GM12878 (cell line): ENCODE measurements around the gene ZNF423. TPM values are rescaled to one million over a fixed set of nuclear protein-coding genes. Genes with fewer than 3 reads are reported as not detected.

ENCODE experiments used
- ATAC-seq: fragments of 200-7000 bp; cut with Tn5 transposase; 3 replicates; pipeline ENCODE4 v1.9.1; 2020; ENCODE audit warnings: mild to moderate bottlenecking, moderate library complexity
- BruUV-seq: library from RNA; stranded (reverse); fragments of 400-500 nt; replicated peaks from 2 replicates; lab custom pipeline; 2021; lab: Mats Ljungman, UMichigan
- CTCF ChIA-PET: fragments of 300-600 bp; sonication (Branson Sonifier 250); formaldehyde crosslinking; extraction: SDS; loops from one replicate; lab custom pipeline; 2021; ENCODE audit warnings: inconsistent platforms; lab: Yijun Ruan, JAX
- POLR2A ChIA-PET: fragments of 350-600 bp; formaldehyde crosslinking; extraction: SDS; loops from one replicate; lab custom pipeline; 2021; ENCODE audit warnings: inconsistent platforms; lab: Charles Lee
- RAD21 ChIA-PET: fragments of 300-600 bp; sonication (Branson Sonifier 250); formaldehyde crosslinking; loops from one replicate; lab custom pipeline; 2023; ENCODE audit warnings: antibody characterized with exemption; ENCODE audit not compliant: unreplicated experiment; lab: Charles Lee
- SMC1A ChIA-PET: fragments of 300-600 bp; sonication (Branson Sonifier 250); formaldehyde crosslinking; loops from one replicate; lab custom pipeline; 2023; ENCODE audit not compliant: unreplicated experiment, uncharacterized antibody; lab: Charles Lee
- DNase-seq: peaks from one replicate; pipeline ENCODE4 v3.0.0-alpha.2; 2011; ENCODE audit warnings: low read depth, low spot score
- FAIRE-seq: peaks from 3 replicates; lab custom pipeline; 2011; peaks lifted over from hg19 to GRCh38; lab: Jason Lieb, UNC
- H2AFZ ChIP-seq: 2 replicates; pipeline ENCODE4 v1.6.0; 2011; ENCODE audit warnings: low read depth, low read length, control low read depth; ENCODE audit not compliant: control insufficient read depth
- H3K27ac ChIP-seq: 2 replicates; pipeline ENCODE4 v1.5.1; 2011; ENCODE audit warnings: control low read depth; ENCODE audit not compliant: control insufficient read depth, insufficient read depth
- H3K27me3 ChIP-seq, 2 experiments: replicated peaks in 1 of 2; 2 replicates each; pipeline versions ENCODE4 v1.6.0 to v1.6.1; 2011; ENCODE audit warnings: low read length in 1 of 2; ENCODE audit not compliant: control insufficient read depth in 2 of 2, insufficient read depth in 2 of 2
- H3K36me3 ChIP-seq, 2 experiments: 2 replicates each; pipeline ENCODE4 v1.5.1; 2011; ENCODE audit warnings: low read length in 1 of 2; ENCODE audit not compliant: control insufficient read depth in 2 of 2, insufficient read depth in 2 of 2
- H3K4me1 ChIP-seq: 2 replicates; pipeline ENCODE4 v1.6.1; 2011; ENCODE audit warnings: mild to moderate bottlenecking, low read length, moderate library complexity, mixed read lengths; ENCODE audit not compliant: control insufficient read depth, insufficient read depth
- H3K4me2 ChIP-seq: 2 replicates; pipeline ENCODE4 v1.6.0; 2011; ENCODE audit warnings: control low read depth; ENCODE audit not compliant: control insufficient read depth, insufficient read depth
- H3K4me3 ChIP-seq: fragments of 200-600 bp; sonication (generic); 2 replicates; pipeline ENCODE4 v1.5.1; 2016
- H3K79me2 ChIP-seq: 2 replicates; pipeline ENCODE4 v1.6.0; 2011; ENCODE audit warnings: low read length; ENCODE audit not compliant: control insufficient read depth, insufficient read depth
- H3K9ac ChIP-seq: 2 replicates; pipeline ENCODE4 v1.8.0; 2011; ENCODE audit warnings: low read length, control low read depth, mixed read lengths; ENCODE audit not compliant: control insufficient read depth, insufficient read depth
- H3K9me3 ChIP-seq: replicated peaks from 3 replicates; pipeline ENCODE4 v1.5.1; 2011; ENCODE audit warnings: mild to moderate bottlenecking, low read length; ENCODE audit not compliant: control insufficient read depth, insufficient read depth
- H4K20me1 ChIP-seq: 2 replicates; pipeline ENCODE4 v1.6.0; 2011; ENCODE audit not compliant: control insufficient read depth, insufficient read depth
- CEBPB ChIP-seq, 2 experiments: fragments of 150-350 bp in 1 of 2; IDR thresholded peaks; 2 replicates each; pipeline ENCODE4 v1.6.1; 2012 to 2014; ENCODE audit warnings: low read depth in 2 of 2, low read length in 2 of 2, borderline replicate concordance in 1 of 2, inconsistent platforms in 1 of 2
- CUX1 ChIP-seq: IDR thresholded peaks from 2 replicates; pipeline ENCODE4 v1.6.1; 2012; ENCODE audit warnings: improper control_type of control experiment, low read depth, low read length; ENCODE audit not compliant: insufficient replicate concordance
- FOS ChIP-seq: IDR thresholded peaks from 3 replicates; pipeline ENCODE4 v1.6.1; 2011; ENCODE audit warnings: borderline replicate concordance; ENCODE audit not compliant: insufficient read length; ENCODE audit errors: extremely low read depth
- GABPA ChIP-seq: IDR thresholded peaks from 2 replicates; pipeline ENCODE4 v1.6.1; 2014; ENCODE audit warnings: antibody characterized with exemption, low read depth, mild to moderate bottlenecking, inconsistent platforms
- IRF4 ChIP-seq: IDR thresholded peaks from 2 replicates; pipeline ENCODE4 v1.6.1; 2011; ENCODE audit warnings: low read depth, low read length
- MTA3 ChIP-seq: IDR thresholded peaks from 2 replicates; pipeline ENCODE4 v1.6.1; 2012; ENCODE audit warnings: low read length, inconsistent platforms, borderline replicate concordance
- MYB ChIP-seq: fragments of 150-350 bp; IDR thresholded peaks from 2 replicates; pipeline ENCODE4 v1.6.1; 2014; ENCODE audit warnings: mild to moderate bottlenecking, low read depth, low read length, borderline replicate concordance
- POU2F2 ChIP-seq: IDR thresholded peaks from 3 replicates; pipeline ENCODE4 v1.6.1; 2011; ENCODE audit warnings: low read depth, mild to moderate bottlenecking, low read length, borderline replicate concordance
- SIN3A ChIP-seq: IDR thresholded peaks from 2 replicates; pipeline ENCODE4 v1.6.1; 2012; ENCODE audit warnings: low read depth, low read length, improper control_type of control experiment
- SRF ChIP-seq, 2 experiments: IDR thresholded peaks; 2 replicates each; pipeline ENCODE4 v1.6.1; 2011; ENCODE audit warnings: low read depth in 2 of 2, low read length in 2 of 2, mild to moderate bottlenecking in 1 of 2, moderate library complexity in 1 of 2
- YBX1 ChIP-seq: fragments of 450-650 bp; IDR thresholded peaks from 2 replicates; pipeline ENCODE4 v1.6.1; 2016; ENCODE audit warnings: antibody characterized with exemption
- YY1 ChIP-seq: IDR thresholded peaks from 2 replicates; pipeline ENCODE4 v1.6.1; 2011; ENCODE audit warnings: low read depth, mild to moderate bottlenecking, low read length
- ZBED1 ChIP-seq: IDR thresholded peaks from 2 replicates; pipeline ENCODE4 v1.6.1; 2016; ENCODE audit warnings: borderline replicate concordance
- ZBTB33 ChIP-seq: fragments of 450-650 bp; IDR thresholded peaks from 2 replicates; pipeline ENCODE4 v1.6.1; 2017; ENCODE audit warnings: mild to moderate bottlenecking
- ZNF24 ChIP-seq: fragments of 450-650 bp; IDR thresholded peaks from 2 replicates; pipeline ENCODE4 v1.6.1; 2017; ENCODE audit warnings: antibody characterized with exemption, mild to moderate bottlenecking
- WGBS: methylation state at CpG from one replicate; pipeline ENCODE4 v1.1.6; 2016; ENCODE audit warnings: low lambda C conversion rate; ENCODE audit not compliant: insufficient replicate concordance, insufficient coverage; ENCODE audit errors: missing lambda C conversion rate; 5-methylcytosine and 5-hydroxymethylcytosine counted together
- in situ Hi-C: fragments of 300-500 bp; cut with MboI; formaldehyde crosslinking; loops from 9 replicates; pipeline ENCODE4 v1.14.3; 2018; ENCODE audit warnings: mixed read lengths
- intact Hi-C: fragments of 100-400 bp; cut with micrococcal nuclease; formaldehyde crosslinking; loops from one replicate; pipeline ENCODE4 v1.14.2; 2022; ENCODE audit not compliant: unreplicated experiment
- polyA plus RNA-seq, 11 experiments: library from polyadenylated mRNA; depleted of rRNA in 4 of 11; unstranded in 6 of 11; stranded (reverse) in 5 of 11; fragments of >200 nt; fragmentation: Nextera tagmentation in 4 of 11; fragmentation: Illumina TruSeq in 1 of 11; extraction: Ambion mirVana in 4 of 11; extraction: Trizol in 1 of 11; gene quantifications; 1 replicate in 1 of 11; 2 replicates in 10 of 11; pipeline versions ENCODE4 v1.2.1 to v1.2.3, GENCODE V29; 2011 to 2016; ENCODE audit warnings: inconsistent platforms in 2 of 11, missing spikeins in 2 of 11, low read depth in 1 of 11
- total RNA-seq, 4 experiments: library from RNA; depleted of rRNA in 3 of 4; stranded (reverse); fragments of >200 nt in 3 of 4; fragmentation: Illumina TruSeq in 1 of 4; extraction: Trizol in 1 of 4; gene quantifications; 2 replicates each; pipeline versions ENCODE4 v1.2.1 to v1.2.3, GENCODE V29; 2013 to 2021
- TF ChIP-seq, protein P1 (sequence below): IDR thresholded peaks from 2 replicates; pipeline ENCODE4 v1.6.1; 2011; ENCODE audit warnings: borderline replicate concordance, low read depth, mild to moderate bottlenecking, moderate library complexity, mixed read lengths, low read length; ENCODE audit not compliant: insufficient read depth; ENCODE audit errors: extremely low read length

Gene ZNF423
- total and polyA plus RNA-seq, 10 of the 15 experiments (the other 5 are each of a cell fraction or from before 2014, with no cell fraction given): 0.03 to 0.64 (median 0.10) TPM

- H3K27ac ChIP-seq: no peak overlapping the region
- in situ Hi-C loops: no loop called here
- RAD21 ChIA-PET: no interaction called here
- no peaks in the 10 kb centered on the region; a peak in 3 of 4 replicates for H3K27me3 ChIP-seq
- BruUV-seq: no TSS peak
- H2AFZ ChIP-seq: no peak overlapping the region
- no peaks in the 10 kb centered on the region for H3K4me1 ChIP-seq
- no peak overlapping the region for H3K4me2 ChIP-seq
- H3K4me3 ChIP-seq: no peak overlapping the region
- ATAC-seq (no peak), FAIRE-seq (no peak), DNase-seq (no peak)
- no peaks in the 10 kb centered on the region for H3K79me2 ChIP-seq
- POLR2A ChIA-PET: no interaction called here
- SMC1A ChIA-PET: interaction anchor here (0.7 kb wide), 1 partner anchor 15 kb away, joined by 3 read pairs; no protein-coding TSS in a partner anchor
- 45% methylated on average over 3 of the region's 3 CpGs for WGBS
- CTCF ChIA-PET: no interaction called here
- no peaks in the 10 kb centered on the region for H3K9me3 ChIP-seq
- no peaks in the 10 kb centered on the region for H4K20me1 ChIP-seq
- H3K36me3 ChIP-seq: no peaks in the 10 kb centered on the region
- intact Hi-C loops: no loop called here
- H3K9ac ChIP-seq: no peak overlapping the region
- TF ChIP-seq FOS (no peak), CUX1 (no peak), IRF4 (no peak), GABPA (no peak), ZBED1 (no peak), ZNF24 (no peak), POU2F2 (no peak), MYB (no peak), ZBTB33 (no peak), CEBPB (IDR thresholded peaks at IDR 0.05; ENCODE audit: borderline replicate concordance in 1 of 2, low read depth in 2 of 2, low read length in 2 of 2) (no peak), SRF (IDR thresholded peaks at IDR 0.05; ENCODE audit: low read depth in 2 of 2, low read length in 2 of 2) (no peak), SIN3A (no peak), MTA3 (no peak), YBX1 (no peak), YY1 (no peak)
- TF ChIP-seq, protein P1, sequence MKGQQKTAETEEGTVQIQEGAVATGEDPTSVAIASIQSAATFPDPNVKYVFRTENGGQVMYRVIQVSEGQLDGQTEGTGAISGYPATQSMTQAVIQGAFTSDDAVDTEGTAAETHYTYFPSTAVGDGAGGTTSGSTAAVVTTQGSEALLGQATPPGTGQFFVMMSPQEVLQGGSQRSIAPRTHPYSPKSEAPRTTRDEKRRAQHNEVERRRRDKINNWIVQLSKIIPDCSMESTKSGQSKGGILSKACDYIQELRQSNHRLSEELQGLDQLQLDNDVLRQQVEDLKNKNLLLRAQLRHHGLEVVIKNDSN: no peak
Observed at GRCh38 chr16:49660626-49661025, 195.3 kb downstream of the ZNF423 start.
